Aorta (tissue), 5 donors: ENCODE data around the gene C19orf73. TPM values are rescaled to one million over a fixed set of nuclear protein-coding genes. Genes with fewer than 3 reads are reported as not detected.

Source experiments
- ATAC-seq: fragments of 200-7000 bp; cut with Tn5 transposase; one replicate; pipeline ENCODE4 v1.9.1; 2022; ENCODE audit warnings: moderate library complexity; ENCODE audit not compliant: low FRiP score
- DNase-seq, 2 donors: peaks; one replicate each; pipeline ENCODE4 v3.0.0-alpha.2; 2020
- H3K27ac ChIP-seq, 2 donors: one replicate each; pipeline ENCODE4 v1.5.1; 2013; ENCODE audit warnings: low read length in 2 of 2, mild to moderate bottlenecking in 2 of 2, moderate library complexity in 2 of 2, control low read depth in 1 of 2, inconsistent platforms in 1 of 2, low read depth in 1 of 2
- H3K27me3 ChIP-seq, 2 donors: one replicate each; pipeline ENCODE4 v1.6.1; 2013; ENCODE audit warnings: control low read depth in 1 of 2, low read length in 1 of 2, mild to moderate bottlenecking in 1 of 2, moderate library complexity in 1 of 2; ENCODE audit not compliant: insufficient read depth in 2 of 2, control insufficient read depth in 1 of 2
- H3K36me3 ChIP-seq, 2 donors: one replicate each; pipeline ENCODE4 v1.6.1; 2013; ENCODE audit warnings: control low read depth in 1 of 2, low read length in 1 of 2, mild to moderate bottlenecking in 1 of 2; ENCODE audit not compliant: insufficient read depth in 2 of 2, control insufficient read depth in 1 of 2
- H3K4me1 ChIP-seq, 2 donors: one replicate each; pipeline ENCODE4 v1.6.1; 2013; ENCODE audit warnings: low read length in 2 of 2, control low read depth in 1 of 2, mild to moderate bottlenecking in 1 of 2, moderate library complexity in 1 of 2; ENCODE audit not compliant: insufficient read depth in 2 of 2, control insufficient read depth in 1 of 2
- H3K4me3 ChIP-seq, 2 donors: one replicate each; pipeline ENCODE4 v1.5.1; 2013; ENCODE audit warnings: low read length in 2 of 2, control low read depth in 1 of 2, mild to moderate bottlenecking in 1 of 2
- H3K9me3 ChIP-seq: one replicate; pipeline ENCODE4 v1.6.1; 2013; ENCODE audit warnings: mild to moderate bottlenecking, low read length; ENCODE audit not compliant: control insufficient read depth
- WGBS, 2 donors: extraction: QIAGEN DNeasy Blood & Tissue Kit; methylation state at CpG; one replicate each; pipeline ENCODE4 v1.1.7; 2013; 5-methylcytosine and 5-hydroxymethylcytosine counted together
- intact Hi-C, 2 donors: fragments of 100-400 bp; cut with DNase I; formaldehyde crosslinking; loops; one replicate each; pipeline versions ENCODE4 v1.14.2 to v1.15.0; 2022
- polyA plus RNA-seq, 2 donors: library from polyadenylated mRNA; stranded (reverse); fragments of 200-250 nt; gene quantifications; one replicate each; pipeline ENCODE4 v1.2.3, GENCODE V29; 2013
- total RNA-seq, 2 donors: library from RNA; stranded (reverse); fragmentation: NEBNext Ultra II Directional; extraction: Animal tissue kit (Norgen Biotek cat#: 25700); gene quantifications; one replicate each; pipeline ENCODE4 v1.2.1, GENCODE V29; 2021
- donor health status: healthy with polysubstance abuse.
- donor health status: Bipolar disorder and iron deficiency.
- donor health status: DM: no; HTN: no; CAD: no.
- donor health status: DM: no; HTN: no; CAD: no.
- donor health status: DM: yes; HTN: yes; CAD: no.

C19orf73 gene
- total and polyA plus RNA-seq, 4 donors: 0.49 to 5.4 (median 0.86) TPM

- intact Hi-C loops: no loop called here
- Histone ChIP-seq H3K27me3 (no peaks in the 10 kb centered on the region), H3K4me1 (no peaks in the 10 kb centered on the region), H3K4me3 (no peak overlapping the region), H3K27ac (no peak overlapping the region), H3K9me3 (no peaks in the 10 kb centered on the region), H3K36me3 (no peaks in the 10 kb centered on the region)
- DNase-seq (no peak), ATAC-seq (no peak)
- WGBS, 2 donors: 90 to 96% methylated on average over 2 of the region's 2 CpGs
Measured at GRCh38 chr19:49120868-49121267, 1.9 kb upstream of the C19orf73 start.

DNA sequence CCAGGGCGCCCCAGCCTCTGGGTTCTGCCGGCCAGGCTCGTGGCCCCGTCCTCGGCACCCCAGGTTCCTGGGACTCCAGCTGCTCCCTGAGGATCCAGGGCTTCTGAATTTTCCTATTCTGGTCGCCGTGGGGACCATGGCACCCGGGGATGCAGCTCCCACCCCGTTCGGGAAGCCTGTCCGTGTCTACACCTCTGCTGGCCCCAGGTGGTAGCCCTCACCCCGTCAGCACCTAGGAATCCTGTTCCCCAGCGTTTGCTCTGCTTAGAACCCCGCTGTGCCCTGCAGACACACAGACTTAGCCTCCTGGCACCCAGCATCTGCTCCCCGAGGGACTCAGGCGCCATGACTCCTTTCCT, 1.4 kb upstream of the C19orf73 start:
- no peak for DNase-seq
- Histone ChIP-seq H3K4me3 (no peak overlapping the region), H3K27ac (no peak overlapping the region), H3K36me3 (no peaks in the 10 kb centered on the region), H3K4me1 (no peaks in the 10 kb centered on the region), H3K9me3 (no peaks in the 10 kb centered on the region), H3K27me3 (no peaks in the 10 kb centered on the region)
- WGBS, 2 donors: 11 to 17% methylated on average over 15 to 16 of the region's 16 CpGs
- ATAC-seq: no peak
- intact Hi-C loops: no loop called here

DNA sequence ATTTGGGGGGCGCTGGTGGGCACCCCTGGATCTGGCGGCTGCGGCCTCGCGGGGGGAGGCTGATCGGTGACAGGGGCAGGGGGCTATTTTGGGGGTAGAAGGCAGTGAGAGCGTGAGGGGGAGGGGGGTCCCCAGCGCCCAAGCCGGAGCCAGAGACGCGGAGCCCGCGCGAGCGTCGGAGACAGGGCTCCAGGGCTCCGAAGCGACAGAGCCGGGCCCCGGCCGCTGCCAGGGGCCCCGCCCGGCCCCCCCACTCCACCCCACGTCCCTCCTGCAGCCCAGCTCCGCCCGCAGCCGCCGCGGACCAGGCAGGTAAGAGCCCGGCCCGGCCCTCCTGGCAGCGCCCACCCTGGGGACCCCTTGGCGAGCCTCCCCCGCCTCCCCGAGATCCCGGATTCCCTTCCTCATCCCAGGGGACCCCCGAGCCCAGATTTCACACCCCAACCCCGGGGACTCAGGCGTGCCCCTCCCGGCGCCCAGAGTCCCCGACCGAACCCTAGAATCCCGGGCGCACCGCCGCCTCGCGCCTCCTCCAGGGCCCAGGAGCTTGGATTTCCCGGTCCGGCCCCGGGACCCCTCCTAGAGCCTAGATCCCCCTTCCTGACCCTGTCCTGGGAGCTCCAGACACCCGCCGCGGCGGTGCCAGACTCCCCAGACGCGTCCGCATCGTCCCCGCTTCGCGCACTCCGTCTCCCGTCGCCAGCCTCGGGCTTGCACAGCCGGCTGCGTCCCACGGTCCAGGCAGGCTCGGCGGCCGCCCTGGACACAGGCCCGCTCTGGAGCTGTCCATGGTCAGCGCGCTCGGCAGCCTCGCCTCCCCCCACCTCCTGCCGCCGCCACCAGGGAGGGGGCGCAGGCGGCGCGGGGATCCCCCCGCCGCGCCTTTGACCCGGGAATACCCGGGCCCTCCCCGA, 725 bp upstream of the C19orf73 start, which contains the start of gene PPFIA3:
PPFIA3 (plus strand) TSS at position 134 of the 914 bp plus-strand sequence. CDS start 8,330 bp downstream, outside the sequence.
- DNase-seq (peak; percentile 80 to 91), ATAC-seq (peak; percentile 80)

DNA sequence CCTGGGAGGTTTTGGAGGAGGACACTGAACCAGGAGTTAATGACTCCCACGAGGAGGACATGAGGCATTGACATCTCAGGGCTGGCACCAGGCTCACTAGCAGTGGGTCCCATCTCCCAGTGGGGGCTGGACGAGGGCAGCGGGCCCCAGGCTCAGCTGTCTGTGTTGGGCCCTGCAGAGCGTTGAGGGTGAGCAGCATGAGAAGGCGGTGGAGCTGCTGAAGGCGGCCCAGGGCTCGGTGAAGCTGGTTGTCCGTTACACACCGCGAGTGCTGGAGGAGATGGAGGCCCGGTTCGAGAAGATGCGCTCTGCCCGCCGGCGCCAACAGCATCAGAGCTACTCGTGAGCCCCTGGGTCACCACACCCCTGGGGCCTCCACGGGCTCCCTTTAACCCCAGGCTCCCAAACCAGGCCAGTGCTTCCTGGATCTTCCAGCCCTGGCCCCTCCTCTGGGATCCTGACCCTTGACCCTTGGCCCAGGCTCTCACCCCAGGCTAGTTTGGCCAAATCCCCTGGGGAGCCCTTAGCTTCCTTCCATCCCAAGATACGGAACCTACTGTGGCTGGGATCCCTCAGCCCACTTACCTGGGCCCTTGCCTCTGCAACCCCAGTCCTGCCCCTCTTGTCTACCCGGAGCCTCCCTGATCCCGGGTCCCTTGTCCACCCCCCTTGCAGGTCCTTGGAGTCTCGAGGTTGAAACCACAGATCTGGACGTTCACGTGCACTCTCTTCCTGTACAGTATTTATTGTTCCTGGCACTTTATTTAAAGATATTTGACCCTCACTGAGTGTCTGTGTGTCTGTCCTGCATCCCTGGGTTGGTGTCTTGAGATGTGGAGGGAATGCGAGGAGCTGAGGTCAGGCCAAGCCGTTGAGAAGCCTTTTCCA, 1.0 kb downstream of the C19orf73 start:
- intact Hi-C loops: loop anchor here (2.0 to 5.0 kb wide), 2 partner anchors 33 to 34 kb away; no protein-coding TSS in a partner anchor
- Histone ChIP-seq H3K27me3 (no peaks in the 10 kb centered on the region), H3K4me3 (peak overlapping the region in 1 of 2 donors; percentile 34), H3K27ac (peak overlapping the region in 1 of 2 donors; percentile 91), H3K36me3 (no peaks in the 10 kb centered on the region), H3K4me1 (peaks cover 0 to 2% of the 10 kb centered on the region in 2 donors), H3K9me3 (no peaks in the 10 kb centered on the region)
- 64 to 65% methylated on average over 26 of the region's 26 CpGs for WGBS, 2 donors
- no peak for ATAC-seq
- peak in 1 of 2 donors; percentile 61 for DNase-seq

More for the DNA sequence above, 725 bp upstream of the C19orf73 start, which contains the start of gene PPFIA3:
- WGBS, 2 donors: 1% methylated on average over 62 to 90 of the region's 90 CpGs
- H3K4me3 ChIP-seq: peak within 1 kb of the TSS; percentile 34 to 45
- no peaks in the 10 kb centered on the region for H3K36me3 ChIP-seq
- no peaks in the 10 kb centered on the region for H3K27me3 ChIP-seq
- no peaks in the 10 kb centered on the region for H3K9me3 ChIP-seq
- intact Hi-C loops: loop anchor here (2.0 to 5.0 kb wide), 2 partner anchors 31 to 33 kb away; no protein-coding TSS in a partner anchor
- no peaks in the 10 kb centered on the region for H3K4me1 ChIP-seq
- peak within 1 kb of the TSS; percentile 23 to 91 for H3K27ac ChIP-seq

DNA sequence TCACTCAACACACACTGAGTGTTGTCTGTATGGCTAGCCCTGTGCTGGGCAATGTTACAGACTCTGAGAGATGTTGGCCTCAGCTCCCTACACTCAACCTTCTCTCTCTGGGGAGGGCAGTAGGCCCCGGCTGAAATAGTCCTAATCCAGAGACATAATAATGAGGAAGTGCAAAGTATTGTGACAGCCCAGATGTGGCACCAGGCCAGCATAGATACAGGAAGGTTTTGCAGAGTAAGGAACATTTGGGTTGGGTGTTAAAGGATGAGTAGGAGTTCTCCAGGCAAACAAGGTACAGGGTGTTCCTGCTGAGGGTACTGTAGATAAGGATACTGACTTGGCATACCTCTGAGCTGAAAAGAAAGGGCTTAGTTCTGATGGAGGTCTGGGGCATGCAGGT, 2.4 kb downstream of the C19orf73 start:
- Histone ChIP-seq H3K4me1 (peaks cover 0 to 2% of the 10 kb centered on the region in 2 donors), H3K4me3 (no peak overlapping the region), H3K27ac (no peak overlapping the region), H3K27me3 (no peaks in the 10 kb centered on the region), H3K36me3 (no peaks in the 10 kb centered on the region), H3K9me3 (no peaks in the 10 kb centered on the region)
- intact Hi-C loops: loop anchor here in 1 of 2 donors (5.0 kb wide), 1 partner anchor 36 kb away; no protein-coding TSS in a partner anchor
- no peak for ATAC-seq
- 54 to 68% methylated on average over 1 of the region's 1 CpG for WGBS, 2 donors
- DNase-seq: peak in 1 of 2 donors; percentile 67

- WGBS, 2 donors: 5 to 6% methylated on average over 65 to 68 of the region's 68 CpGs
- H3K27me3 ChIP-seq: no peaks in the 10 kb centered on the region
- H3K4me3 ChIP-seq: peak overlapping the region; percentile 80 to 81
- peaks cover 0 to 2% of the 10 kb centered on the region in 2 donors for H3K4me1 ChIP-seq
- H3K27ac ChIP-seq: peak overlapping the region in 1 of 2 donors; percentile 23
- intact Hi-C loops: loop anchor here in 1 of 2 donors (5.0 kb wide), 1 partner anchor 38 kb away; no protein-coding TSS in a partner anchor
- no peaks in the 10 kb centered on the region for H3K9me3 ChIP-seq
- DNase-seq (peak; percentile 86 to 90), ATAC-seq (peak; percentile 37)
- H3K36me3 ChIP-seq: no peaks in the 10 kb centered on the region
Measured at GRCh38 chr19:49114630-49115363, 4.1 kb downstream of the C19orf73 start.

DNA sequence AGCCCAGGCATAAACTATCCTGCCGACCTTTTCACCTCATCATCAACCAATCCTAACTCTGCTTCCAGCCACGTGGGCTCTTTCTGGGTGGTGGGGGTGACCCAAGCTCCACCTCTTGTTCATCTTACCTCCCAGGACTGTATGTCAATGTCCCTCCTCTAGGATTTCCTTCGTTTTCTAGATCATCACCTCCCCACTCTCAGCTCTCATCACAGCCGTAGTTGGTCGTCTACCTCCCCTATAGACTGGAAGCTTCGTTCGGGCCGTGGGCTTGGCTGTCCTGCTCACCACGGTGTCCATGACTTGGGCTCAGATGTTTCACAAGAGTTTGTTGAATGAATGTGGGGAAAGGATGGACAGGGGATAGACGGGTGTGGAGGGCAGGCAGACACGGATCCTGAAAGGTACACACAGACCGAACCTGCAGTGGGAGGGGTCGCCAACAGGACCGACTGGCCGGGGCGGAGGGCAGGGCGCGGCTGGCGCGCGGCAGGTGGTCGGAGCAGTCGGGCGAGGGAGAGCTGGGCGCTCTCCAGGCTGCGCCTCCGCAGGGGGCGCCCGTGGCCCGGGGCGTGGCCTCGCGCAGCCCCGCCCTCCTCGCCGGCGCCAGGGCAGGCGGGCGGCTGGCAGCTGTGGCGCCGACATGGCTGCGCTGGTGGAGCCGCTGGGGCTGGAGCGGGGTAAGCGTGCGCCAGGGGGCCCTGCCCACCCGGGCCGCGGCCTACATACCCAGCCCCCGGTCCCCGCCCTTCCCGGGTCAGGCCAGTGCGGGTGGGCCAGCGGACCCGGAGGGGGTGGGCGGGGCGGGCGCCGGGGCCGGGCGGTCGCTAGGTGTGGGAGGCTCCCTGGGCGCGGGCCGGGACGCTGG, 4.9 kb downstream of the C19orf73 start, which contains the start of gene LIN7B:
LIN7B (plus strand) TSS at position 609 of the 868 bp plus-strand sequence; CDS start at position 644, 35 bp downstream.
- peaks cover 0 to 2% of the 10 kb centered on the region in 2 donors for H3K4me1 ChIP-seq

More for the DNA sequence above, 4.9 kb downstream of the C19orf73 start, which contains the start of gene LIN7B:
- Histone ChIP-seq H3K27me3 (no peaks in the 10 kb centered on the region), H3K36me3 (no peaks in the 10 kb centered on the region), H3K27ac (peak within 1 kb of the TSS in 1 of 2 donors; percentile 23), H3K4me3 (peak within 1 kb of the TSS; percentile 80 to 81), H3K9me3 (no peaks in the 10 kb centered on the region)
- WGBS, 2 donors: 2% methylated on average over 32 to 66 of the region's 66 CpGs
- ATAC-seq: peak; percentile 79
- DNase-seq: peak; percentile 74 to 87
- intact Hi-C loops: no loop called here
